ENCODE data around the gene DGUOK.
"Not testable (repeated sequence)": the region's sequence is repeated elsewhere in the genome, so short reads cannot be mapped to it uniquely, and the experiment has no call there.

Gene DGUOK

DNA sequence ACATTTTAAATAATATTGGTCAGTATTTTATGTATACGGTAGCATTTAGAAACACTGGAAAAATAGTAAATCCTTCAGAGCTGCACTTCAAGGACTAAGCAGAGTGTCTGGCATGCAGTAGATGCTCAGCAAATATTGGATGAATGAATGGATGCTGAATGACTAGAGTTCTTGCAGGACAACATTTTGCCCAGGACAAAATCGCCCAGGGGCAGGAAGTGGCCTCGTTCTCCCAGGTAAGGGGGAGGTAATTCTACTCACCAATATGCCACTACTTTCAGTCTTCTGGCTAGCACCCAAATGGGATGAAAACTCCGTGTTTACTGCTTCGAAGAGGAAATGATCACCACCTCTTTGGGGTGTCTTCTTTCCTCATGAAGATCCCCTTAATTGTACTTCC, 4.0 kb upstream of the DGUOK start:
- DNase-seq: no peak

DNA sequence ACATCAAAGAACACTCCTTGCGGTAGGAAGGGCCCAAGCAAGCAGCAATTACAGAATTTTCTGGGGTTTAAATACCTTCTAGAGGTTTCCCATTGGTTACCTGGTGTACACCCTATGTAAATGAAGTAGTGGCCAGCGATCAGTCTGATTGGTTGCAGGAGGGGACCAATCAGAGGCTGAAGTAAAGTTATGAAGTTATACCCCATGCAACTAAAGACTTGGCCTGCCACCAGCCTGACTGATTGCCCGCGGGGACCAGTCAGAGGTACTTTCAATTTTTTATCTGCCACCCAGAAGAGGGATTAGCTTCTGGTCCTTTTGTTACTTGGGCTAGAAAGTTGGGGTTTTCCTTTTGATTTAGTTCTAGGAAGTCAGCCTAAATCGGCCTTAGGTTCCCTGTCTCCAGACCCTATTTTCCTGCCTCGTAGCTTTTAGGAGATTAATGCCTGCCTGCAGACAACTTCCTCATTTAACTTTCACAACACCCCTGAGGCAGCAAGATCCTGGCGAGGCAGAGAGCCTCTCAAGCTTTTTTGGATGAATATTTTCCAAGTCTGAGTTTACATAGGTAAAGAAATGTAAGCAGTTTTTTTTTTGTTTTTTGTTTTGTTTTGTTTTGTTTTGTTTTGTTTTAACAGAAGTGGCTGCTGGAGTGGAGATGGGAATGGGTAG, 1.5 kb upstream of the DGUOK start:
- DNase-seq: no peak

DNA sequence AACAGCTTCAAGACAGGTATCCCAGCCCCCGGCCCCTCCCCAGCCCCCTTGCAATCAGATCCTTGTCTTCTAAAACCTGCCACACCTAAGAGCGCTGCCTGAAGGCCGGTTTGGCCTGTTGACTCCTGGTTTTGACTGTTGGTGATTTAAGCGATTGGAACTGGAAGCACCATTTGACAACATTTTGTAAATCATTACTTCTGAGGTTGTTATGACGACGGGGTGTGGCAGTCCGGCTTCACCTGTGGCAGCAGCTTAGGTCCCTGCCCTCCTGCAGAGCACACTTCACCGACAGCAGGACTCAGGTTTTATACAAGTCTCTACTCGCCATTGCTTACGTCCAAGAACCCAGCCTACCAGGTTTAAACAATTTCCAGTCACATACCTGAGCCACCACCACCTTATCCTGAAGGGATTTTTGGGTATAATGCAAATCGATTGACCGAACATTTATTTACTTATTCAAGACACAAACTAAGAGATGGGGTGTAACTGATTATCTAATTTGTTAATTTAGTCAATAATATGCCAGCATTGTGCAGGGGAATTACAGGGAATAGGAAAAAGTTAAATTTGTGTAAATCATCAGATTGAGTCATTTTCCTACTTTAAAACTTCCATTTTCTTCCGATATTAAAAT, 707 bp upstream of the DGUOK start:
- DNase-seq: no peak

DNA sequence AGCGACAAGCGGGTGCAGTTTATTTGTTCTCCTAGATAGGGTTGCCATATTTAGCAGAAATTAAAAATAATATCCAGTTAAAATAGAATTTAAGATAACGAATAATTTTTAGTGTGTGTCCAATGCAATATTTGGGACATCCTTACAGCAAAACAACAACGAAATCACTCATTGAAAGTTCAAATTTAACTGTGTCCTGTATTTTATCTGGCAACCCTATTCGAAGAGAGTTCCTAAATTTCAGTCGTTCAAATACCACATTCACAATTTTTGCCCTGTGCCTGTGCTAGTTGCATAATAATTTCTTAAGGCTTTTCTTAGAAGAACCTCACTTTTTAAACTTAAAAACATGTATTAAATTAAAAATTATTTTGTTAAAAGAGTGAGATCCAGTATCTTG, 664 bp downstream of the DGUOK start:
- DNase-seq: no peak

DNA sequence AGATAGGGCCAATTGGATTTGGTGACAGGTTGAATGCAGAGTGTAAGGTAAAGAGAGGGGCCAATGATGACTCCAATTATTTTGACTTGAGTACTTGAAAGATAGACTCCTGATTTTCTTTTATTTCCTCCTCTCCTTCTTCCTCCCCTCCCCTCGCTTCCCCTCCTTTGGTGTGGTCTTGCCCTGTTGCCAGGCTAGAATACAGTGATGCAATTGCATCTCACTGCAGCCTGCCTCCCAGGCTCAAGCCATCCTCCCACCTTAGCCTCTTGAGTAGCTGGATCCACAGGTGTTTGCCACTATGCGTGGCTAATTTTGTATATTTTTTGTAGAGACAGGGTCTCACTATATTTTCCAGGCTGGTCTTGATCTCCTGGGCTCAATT, 2.3 kb downstream of the DGUOK start:
- DNase-seq: no peak

DNA sequence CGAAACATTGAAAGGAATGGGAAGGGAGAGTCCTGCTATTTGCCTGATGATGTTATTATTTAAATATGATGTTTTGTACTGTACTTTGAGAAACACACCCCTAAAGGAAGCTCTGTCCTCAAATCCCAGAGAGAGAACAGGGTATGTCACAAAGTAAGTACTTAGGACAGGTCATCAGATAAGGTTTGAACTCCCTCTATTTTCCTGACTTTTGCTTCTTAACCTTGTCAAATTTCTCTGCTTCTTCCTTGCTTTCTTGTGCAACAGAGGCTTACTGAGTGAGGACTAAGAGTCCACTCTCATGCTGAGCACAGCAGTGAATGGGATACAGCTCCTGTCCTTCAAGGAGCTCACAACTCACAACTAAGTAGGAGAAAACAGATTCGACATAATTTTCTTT, 3.7 kb downstream of the DGUOK start:
- DNase-seq: no peak

DNA sequence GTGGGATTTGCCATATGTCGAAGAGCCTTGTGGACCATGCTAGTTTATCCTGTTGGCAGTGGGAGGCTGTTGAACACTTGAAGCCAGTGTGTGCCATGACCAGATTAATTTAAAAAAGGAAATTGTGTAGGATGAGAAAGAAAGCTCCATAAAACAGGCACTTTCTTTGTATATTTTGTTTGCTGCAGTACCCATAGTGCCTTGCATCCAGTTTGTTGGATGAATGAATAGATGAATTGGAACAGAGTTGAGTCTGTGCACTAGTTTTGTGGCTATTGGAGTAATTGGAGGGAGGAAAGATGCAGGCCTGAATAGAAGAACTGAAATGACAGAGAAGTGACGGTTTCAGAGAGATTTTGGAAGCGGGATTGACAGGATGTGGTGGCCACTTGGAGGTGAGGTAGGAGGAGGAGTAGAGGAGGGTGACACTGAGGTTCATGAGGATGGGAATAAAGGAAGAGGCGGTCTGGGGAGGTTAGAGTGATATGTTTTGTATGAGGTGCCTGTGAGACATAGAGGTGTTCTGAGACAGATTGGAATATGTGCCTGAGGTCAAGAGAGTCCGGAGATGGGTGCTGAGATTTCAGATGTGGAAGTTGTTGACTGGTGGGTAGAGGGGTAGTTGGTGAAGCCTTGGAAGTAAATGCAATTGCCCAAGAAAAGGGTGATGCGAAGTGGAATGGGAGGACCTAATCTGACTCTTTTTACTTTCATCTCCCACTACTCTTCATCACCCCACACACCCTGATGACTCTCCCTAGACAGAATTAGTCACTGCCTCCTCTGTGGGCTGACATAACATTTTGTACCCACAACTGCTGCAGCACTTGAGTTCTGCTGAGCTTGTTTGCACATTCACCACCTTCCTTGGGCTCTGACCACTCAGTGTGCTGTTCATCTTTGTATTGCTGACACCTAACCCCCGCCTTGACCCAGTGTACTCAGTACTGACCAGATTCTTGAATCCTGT, 5.1 kb downstream of the DGUOK start:
- peak; percentile 24 for DNase-seq

DNA sequence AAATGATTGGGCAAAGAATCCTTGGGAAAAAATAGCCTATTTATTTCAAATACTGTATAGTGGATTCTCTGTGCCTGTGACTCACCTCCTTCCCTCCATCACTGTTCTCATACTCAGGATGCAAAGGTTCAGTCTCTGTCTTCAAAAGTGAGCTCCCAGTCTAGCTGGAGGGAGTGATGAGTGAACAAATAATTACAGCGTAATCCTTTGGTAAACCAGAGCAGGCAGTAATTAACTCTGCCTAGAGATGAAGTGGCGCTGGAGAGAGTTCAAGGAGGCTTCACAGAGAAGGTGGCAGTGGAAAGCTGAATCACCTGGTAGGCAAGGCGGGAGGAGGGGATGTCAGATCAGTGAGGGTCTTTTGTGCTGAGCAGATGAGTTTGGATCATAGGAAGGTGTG, 6.5 kb downstream of the DGUOK start:
- DNase-seq: no peak

DNA sequence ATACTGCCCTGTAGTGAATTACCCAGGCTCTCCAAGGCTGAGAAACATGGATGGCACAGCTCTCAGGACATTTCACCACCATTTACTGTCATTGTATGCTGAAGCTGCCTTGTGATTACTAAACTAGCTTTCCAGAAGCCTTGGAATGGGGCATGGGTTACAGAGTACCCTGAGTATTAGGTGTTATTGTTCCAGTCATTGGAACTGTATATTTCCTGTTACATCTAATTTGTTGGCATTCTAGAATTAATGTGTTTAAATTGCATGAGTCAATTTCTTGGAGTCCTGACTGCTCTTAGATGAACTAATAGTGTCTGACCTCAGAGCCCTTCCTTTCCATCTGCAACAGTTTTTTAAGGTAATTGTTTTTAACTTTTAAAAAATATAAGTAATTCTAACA, 9.0 kb downstream of the DGUOK start:
- DNase-seq: no peak

DNA sequence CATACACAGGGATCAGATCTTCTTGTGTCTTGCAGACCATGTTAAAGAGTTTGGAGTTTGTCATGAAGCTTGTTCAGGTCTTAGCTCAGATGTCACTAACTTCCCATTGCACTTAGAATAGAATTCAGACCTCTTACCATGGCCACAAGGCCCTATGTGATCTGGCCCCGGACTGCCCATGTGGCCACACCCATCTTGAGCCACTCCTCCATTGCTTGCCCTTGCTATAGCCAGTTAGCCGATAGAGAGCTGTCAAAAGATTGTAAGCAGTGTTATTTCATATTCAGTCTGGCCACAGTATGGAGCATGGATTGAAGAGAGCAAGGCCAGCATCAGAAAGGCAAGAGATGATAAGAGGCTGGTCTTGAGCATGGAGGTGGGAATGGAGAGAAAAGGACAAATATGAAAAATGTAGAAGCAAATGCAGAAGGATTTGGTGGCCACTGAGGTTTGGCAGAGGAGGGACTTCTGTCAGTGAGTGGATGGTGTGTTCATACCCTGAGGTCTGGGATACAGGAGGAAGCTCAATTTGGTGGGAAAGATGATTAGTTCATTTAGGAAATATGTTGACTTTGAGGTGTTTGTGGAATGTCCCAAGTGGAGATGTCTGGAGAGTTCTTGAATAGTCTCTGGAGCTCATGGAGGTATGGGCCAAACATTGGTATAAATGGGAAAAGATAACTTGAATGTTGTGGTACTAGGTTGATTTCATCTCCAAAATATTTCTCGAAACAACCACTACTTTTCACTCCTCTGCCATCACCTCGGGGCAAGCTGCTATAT, 10.6 kb downstream of the DGUOK start:
- no peak for DNase-seq

DNA sequence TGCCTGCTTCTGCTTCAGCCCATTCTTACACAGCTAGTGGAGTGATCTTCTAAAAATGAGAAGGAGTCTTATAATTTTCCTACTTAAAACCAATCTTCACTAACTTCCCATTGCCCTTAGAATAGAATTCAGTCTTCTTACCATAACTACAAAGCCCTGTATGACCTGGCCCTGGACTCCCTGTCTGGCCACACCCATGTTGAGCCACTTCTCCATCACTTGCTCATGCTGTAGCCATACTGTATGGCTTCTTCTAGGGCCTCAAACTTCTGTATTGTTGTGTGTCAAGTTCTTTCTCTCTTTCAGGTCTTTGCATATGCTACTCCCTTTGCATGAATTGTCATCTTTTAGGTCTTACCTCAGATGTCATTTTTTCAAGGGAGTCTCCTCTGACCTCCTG, 11.2 kb downstream of the DGUOK start:
- DNase-seq: no peak

DNA sequence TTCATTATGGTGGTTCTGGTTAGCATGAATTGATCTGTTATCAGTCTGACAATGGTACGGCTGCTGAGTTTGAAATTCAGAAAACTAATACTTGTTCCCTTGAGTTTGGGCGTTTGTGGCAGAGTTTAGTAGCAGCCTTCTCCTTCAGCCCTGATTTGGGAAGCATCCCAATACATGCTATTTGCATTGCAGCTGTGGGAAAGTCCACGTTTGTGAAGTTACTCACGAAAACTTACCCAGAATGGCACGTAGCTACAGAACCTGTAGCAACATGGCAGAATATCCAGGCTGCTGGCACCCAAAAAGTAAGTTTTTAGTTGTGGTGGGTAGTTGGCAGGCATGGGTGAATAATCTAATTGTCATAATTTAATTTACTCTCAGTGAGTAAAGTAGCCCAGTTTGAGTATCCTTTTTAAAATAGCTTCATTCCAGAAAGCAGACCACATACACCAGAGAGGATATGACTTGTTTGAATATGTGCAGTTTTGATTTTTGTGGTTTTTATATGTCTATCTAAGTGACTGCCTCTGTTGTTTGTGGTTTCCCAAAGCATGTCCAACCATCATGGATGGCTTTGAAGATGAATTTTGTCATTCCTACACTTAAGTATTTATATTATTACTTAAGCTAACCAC, 12.2 kb downstream of the DGUOK start:
- no peak for DNase-seq

DNA sequence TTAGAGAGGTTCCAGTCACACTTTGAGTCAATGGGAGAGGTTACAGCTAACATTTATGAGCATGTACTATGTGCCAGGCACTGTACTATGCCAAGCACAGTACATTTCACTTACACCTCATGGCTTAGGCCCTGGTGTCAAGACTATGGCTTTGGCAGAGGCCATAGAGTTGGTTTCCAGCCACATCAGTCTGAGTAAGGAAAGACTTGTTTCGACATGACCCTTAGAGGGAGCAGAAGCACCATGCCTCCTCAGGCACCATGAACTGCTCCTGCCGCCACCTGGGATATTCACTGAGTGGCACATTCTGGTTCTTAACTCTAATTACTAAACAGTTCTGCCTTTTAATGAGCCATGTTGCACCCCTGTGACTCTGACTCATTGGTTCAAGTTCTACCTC, 12.7 kb downstream of the DGUOK start:
- no peak for DNase-seq

DNA sequence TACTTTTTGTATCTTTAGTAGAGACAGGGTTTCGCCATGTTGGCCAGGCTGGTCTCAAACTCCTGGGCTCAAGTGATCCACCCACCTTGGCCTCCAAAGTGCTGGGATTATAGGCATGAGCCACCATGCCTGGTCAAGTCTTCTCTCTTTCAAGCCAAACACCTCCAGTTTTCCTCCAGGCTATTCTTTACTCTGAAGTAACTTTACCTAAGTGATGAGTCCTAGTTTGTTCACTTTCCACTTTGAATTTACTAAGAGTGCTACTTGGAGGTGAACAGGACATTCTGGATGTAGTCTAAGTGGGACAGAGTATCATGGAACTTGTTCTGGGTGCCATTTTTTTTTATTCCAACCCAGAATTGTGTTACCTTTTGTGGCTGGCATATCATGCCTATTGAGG, 13.4 kb downstream of the DGUOK start:
- DNase-seq: not testable (repeated sequence)

DNA sequence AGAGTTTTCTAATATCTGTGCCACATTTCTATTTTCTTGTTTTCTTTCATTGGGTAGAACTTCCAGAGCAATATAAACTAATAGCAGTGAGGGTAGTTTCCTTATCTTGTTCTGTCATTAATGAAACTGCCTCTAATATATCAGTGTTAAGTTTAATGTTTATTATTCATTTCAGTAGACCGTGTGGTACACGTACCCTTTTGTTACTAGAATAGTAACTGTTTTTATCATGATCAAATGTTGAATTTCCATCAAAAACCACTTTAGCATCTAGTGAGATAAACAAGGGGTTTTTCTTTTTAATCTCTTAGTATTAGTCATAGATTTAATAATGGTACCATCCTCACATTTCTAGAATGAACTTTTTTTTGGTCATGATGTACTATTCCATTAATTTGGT, 16.0 kb downstream of the DGUOK start:
- DNase-seq: no peak

DNA sequence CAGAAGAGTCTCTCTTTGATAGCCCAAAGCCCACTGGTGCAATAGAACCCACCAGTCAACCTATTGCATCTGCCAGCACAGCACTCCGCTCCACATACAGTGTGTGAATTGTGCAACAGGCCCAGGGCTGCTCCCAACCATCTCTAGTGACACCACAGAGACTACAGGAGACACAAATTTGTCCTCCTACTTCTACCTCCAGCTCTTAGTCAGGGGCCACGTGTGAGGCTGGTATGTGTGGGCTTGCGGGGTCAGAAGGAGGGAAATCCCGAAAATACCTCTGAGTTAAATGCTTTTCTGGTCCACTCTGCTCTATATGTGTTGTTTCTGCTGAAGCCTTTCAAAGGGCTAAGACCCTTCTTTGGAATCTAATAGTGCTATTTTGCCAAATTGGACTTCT, 18.0 kb downstream of the DGUOK start:
- DNase-seq: no peak

DNA sequence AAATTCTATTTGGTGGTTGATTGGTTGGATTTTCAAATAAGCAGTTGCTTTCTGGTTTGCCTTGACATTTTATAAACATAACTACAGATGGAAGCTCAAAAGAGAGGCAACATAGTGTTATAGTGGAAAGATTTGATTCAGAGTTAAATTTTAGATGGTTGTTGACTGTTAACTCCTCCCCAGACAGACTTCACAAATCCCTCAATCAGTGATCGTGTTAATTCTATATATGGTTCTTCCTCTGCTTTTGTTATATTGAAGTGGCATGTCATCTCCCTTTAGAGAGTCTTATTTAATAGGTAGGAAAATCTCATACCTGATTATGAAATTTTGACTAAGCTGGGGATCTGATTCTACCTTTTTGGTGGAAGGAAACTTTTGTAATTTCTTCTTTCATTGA, 19.5 kb downstream of the DGUOK start:
- DNase-seq: no peak

DNA sequence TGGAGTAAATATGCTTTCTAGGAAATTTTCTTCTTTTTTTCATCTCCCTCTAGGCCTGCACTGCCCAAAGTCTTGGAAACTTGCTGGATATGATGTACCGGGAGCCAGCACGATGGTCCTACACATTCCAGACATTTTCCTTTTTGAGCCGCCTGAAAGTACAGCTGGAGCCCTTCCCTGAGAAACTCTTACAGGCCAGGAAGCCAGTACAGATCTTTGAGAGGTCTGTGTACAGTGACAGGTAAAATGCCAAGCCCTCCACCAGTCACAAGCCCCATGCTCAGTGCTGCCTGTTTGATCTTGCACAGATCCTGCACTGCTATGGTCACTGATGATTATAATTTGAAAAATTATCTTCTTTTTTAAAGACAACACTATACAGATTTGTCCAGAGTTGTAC, 20.0 kb downstream of the DGUOK start:
- DNase-seq: no peak

DNA sequence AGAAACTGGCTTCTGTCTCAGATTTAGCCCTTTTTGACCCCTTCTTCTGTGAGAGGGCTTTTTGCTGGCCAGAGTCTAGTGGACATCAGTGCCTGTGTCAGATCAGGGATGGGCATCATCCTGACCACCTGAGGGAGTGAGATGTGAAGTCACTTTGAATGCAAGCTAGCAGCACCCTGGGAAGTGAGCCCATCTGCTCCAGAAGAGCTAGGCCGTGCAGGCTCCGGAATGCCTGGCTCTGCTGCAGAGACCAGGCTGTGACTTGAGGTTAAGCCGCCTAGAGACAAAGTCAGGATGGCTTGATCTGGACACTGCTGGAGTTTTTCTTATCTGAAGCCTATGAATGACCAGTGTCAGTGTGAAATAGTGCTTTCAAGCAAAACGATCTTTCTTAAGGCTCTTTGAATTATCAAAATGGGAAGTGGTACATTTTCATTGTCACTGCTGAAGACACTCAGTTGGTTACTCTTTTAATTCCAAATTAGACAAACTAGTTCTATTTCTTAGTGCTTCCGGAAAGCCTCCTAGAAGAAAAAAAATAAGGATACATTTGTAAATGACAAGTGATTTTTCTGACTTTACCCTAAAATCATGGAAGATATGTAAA, 20.8 kb downstream of the DGUOK start:
- DNase-seq: no peak

DNA sequence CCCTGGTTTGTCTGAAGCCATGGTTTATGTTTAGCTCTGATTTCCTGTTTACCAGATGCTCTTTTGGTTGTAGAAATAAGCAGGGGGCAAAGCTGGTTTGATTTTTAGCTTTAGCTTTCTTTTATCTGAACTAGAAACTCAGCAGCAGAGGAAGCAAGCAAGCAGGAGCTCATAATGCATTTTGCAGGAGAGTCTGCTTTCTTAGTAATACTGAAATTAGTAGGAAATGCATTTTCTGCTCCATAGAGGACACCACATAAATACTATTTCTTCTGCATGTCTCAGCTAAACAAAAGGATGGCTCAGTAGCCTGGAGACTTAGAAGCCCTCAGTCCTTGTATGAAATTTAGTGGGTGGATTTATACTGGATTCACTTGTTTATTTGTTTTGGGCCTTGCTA, 23.1 kb downstream of the DGUOK start:
- no peak for DNase-seq

DNA sequence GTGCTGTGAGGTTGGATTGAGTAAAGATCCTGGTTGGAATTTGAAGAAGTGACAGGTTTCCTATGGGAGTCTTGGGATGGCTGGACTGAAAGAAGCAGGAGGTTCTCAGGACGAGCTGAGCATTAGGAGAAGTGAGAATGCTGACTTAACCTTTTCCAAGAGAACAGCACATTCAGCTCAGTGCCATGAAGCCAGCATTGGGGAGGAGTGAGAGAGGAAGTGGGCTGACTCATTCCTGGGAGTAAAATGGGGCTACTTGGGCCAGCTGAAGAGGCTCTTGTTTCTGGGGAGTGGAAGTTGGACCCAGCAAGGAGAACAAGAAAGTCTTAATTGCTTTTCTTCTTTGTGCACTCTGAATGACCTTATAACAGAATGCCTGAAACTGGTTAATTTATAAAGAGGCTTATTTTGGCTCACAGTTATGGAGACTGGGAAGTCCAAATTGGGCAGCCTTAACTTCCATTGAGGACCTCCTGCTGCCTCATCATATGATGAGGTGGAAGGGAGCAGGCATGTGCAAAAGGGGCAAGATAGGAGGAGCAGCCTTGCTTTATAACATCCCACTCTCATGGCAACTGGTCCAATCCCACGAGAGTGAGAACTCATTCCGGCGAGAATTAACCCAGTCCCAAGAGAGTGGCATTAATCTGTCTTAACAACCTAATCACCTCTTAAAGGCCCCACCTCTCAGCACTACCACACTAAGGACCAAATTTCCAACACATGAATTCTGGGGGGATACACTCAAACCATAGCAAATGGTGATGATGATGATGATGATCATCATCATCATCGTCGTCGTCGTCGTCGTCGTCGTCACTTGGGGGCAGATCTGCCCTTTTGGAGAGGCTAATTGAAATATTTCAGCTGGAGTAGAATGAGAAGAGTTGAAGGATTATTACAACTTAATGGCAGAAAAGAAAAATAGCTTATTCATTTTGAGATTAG, 26.1 kb downstream of the DGUOK start:
- no peak for DNase-seq

Measured in stimulated activated CD4-positive, alpha-beta T cell treated with anti-CD3 and anti-CD28 coated beads, Interleukin-12 subunit alpha, Interleukin-12 subunit beta, amount 100 ng/mL, for 4 hours (primary cell).